ENCODE results near the gene UTP4.

UTP4 gene

GRCh38 chr16:69180011-69180338 is 47.5 kb downstream of the UTP4 start:
- DNase-seq = no peak

DNA sequence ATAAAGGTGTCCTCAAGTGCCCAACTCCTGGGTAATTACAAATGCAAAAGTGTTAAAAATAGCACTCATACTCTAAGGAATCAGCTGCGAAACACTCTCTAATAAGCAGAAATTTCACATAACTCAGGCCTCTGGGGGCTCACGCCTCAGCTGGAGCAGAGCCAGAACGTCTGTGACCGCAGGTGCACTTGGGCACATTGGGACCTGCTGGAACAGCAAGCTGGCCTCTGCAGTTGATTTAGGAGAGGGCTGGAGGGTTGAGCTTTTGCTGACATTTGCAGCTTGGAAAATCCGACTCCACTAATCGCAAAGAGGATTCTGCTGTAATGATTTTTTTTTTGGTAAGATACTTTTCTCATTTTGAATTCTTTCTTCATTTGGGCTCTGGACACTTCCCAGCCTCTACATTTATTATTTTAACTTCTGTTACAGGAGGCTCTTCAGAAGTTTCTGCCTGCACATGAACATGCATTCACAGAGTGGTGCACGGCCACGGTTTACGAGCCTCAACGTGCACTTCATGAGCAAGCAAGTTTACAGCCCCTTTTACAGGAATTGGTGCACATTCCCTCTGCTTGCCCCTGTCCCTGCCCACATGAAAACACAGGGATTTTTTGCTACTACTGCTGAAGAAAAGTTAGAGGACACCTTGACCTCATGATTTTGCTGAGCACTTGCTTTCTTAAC is 50.4 kb downstream of the UTP4 start:
- DNase-seq = no peak

DNA sequence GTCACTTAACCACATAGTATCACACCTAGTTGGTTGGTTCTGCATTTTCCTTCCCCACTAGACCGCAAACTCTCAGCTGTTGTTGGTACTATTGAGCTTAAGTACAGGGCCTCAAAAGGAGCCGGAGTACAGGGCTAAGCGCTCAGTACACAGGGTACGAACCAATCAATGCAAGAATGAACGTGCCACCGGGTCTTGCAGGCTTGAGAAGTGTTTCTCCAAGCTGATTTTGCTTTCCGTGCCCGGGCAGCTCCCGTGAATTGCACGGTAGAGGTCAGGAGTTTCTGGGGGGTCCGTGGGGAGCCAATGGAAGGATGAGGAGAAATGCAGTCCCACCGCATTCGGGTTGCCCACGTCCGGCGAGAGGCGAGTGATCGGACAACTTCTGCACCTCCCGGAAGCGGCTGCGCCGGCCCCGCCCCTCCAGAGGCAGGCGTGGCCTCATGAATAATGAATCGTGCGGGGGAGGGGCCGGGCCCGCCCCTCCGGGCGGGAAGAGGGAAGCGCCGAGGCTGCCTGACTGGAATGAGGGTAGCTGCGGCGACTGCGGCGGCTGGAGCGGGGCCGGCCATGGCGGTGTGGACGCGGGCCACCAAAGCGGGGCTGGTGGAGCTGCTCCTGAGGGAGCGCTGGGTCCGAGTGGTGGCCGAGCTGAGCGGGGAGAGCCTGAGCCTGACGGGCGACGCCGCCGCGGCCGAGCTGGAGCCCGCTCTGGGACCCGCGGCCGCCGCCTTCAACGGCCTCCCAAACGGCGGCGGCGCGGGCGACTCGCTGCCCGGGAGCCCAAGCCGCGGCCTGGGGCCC is 54.4 kb downstream of the UTP4 start, which contains the start of gene SNTB2:
SNTB2 (plus strand) TSS at position 523 of the 804 bp plus-strand sequence; CDS start at position 526, 3 bp downstream.
- DNase-seq = peak; percentile 94

GRCh38 chr16:69187446-69188235 is 55.2 kb downstream of the UTP4 start:
- DNase-seq = peak; percentile 61

- DNase-seq = peak; percentile 69
Observed at GRCh38 chr16:69188236-69188549, 55.7 kb downstream of the UTP4 start.

DNA sequence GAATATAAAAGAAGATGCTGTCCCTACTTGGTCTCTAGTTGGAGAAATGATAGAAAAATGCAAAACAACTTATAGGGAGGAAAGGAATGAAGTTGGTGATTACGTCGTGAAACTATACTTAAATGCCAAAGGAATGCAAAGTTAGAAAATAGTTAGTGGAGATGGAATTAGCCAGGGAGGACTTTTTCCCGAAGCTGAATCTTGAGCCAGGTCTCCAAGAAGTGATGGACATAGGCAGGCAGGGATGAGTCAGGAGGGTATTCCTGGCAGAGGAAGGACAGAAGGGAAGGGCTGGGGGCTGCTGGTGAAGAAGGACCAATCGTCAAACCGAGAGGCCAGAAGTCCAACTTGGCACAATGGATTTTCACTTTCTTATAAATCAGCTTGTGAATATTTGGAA is 56.3 kb downstream of the UTP4 start:
- DNase-seq = no peak

DNA sequence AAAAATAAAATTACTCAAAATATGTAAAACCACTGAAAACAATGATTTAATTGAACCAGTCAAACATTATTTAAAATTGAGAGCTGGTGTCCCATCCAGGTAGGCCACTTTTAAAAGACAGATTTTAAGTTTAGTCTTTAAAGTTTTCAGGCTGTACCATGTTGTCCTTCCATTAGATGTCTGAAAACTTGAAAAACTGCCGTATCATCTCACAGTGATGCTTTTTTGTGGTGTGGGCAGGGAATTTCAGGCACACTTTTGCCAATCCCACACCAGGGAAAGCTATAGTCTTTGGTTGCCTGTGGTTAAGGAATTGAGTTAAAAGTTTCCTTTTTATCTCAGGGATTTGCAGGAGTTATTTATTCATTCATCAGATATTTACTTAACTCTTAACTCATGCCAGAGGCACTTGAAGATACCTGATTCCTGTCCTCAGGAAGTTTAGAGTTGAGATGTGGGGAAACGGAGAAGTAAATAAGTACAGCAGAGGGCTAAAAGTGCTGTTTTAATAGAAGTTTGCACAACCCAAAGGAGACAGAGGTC is 57.7 kb downstream of the UTP4 start:
- DNase-seq = no peak

- DNase-seq = peak; percentile 61
Observed at GRCh38 chr16:69190598-69190997, 58.1 kb downstream of the UTP4 start.

- no peak for DNase-seq
Observed at GRCh38 chr16:69191136-69191535, 58.7 kb downstream of the UTP4 start.

- peak; percentile 43 for DNase-seq
Observed at GRCh38 chr16:69193855-69194254, 61.4 kb downstream of the UTP4 start.

GRCh38 chr16:69194488-69194887 is 62.0 kb downstream of the UTP4 start:
- DNase-seq = no peak

GRCh38 chr16:69195369-69196029 is 63.0 kb downstream of the UTP4 start:
- DNase-seq = no peak

DNA sequence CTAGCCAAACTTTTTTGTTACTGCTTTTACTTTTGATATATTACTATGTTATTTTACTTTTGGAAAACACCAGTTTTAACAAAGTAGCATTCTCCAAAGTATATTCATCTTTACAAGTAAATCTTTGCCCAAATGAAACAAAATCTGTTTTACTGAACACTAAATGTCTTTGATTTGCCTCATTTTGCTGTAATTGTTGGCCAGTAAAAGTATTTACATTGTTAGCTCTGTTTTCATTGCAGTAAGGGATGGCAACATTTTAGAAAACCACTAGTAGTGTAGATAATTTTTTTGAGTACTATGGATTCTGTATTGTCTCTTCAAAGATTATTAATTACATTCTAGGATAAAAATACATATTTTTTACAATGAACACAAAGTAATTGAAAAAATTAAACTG is 65.1 kb downstream of the UTP4 start:
- no peak for DNase-seq

DNA sequence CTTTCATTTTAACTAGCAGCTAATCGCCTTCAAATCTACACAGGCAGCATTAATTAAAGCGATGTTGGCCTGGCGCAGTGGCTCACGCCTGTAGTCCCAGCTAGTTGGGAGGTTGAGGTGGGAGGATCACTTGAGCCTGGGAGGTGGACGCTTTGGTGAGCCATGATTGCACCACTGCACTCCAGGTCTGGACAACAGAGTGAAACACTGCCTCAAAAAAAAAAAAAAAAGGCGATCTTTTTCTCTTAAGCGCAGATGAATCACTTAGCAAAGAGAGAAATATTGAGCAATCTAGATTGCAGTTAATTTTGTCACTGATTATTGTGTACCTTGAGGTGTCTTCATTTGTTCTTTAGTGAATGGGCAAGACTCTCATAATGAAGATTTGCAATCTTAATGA is 66.9 kb downstream of the UTP4 start:
- no peak for DNase-seq

GRCh38 chr16:69201291-69201690 is 68.8 kb downstream of the UTP4 start:
- no peak for DNase-seq

GRCh38 chr16:69201787-69202186 is 69.3 kb downstream of the UTP4 start:
- no peak for DNase-seq

- no peak for DNase-seq
Observed at GRCh38 chr16:69204172-69204571, 71.7 kb downstream of the UTP4 start.

- no peak for DNase-seq
Observed at GRCh38 chr16:69209735-69210134, 77.3 kb downstream of the UTP4 start.

DNA sequence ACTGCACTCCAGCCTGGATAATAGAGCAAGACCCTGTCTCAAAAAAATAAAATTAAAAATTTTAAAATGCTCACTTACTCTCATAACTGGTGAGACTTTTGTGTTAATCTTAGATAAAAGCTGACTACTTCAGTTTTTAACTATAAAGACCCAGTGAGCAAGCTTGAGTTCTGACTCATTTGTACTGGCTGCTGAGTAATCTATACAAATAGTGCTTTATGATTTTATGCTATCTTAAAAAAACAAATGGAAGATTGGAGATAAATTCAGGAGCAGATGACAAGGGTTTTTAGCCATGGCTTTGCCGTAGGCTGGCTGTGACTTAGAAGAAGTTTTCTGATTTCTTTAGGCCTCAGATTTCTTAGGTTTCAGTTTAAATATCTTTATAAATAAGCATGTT is 85.0 kb downstream of the UTP4 start:
- DNase-seq = peak; percentile 51

Data from hematopoietic multipotent progenitor cell treated with erythropoietin and hydrocortisone succinate and interleukin-3 and kit ligand, for 6 days (in vitro differentiated cells).